ENCODE data around the gene CDH10.

The CDH10 gene

GRCh38 chr5:24644761-24645160, at the start of gene CDH10:
TSS of gene CDH10 (minus strand) at chr5:24644978. CDS start at chr5:24593490, 51,488 bp downstream.
- no peak within 1 kb of the TSS for H3K9ac ChIP-seq
- no peaks in the 10 kb centered on the region for H3K4me1 ChIP-seq
- H3K27me3 ChIP-seq: no peaks in the 10 kb centered on the region
- H3K9me3 ChIP-seq (replicated peaks in 1 of 11): no peaks in the 10 kb centered on the region
- H3K36me3 ChIP-seq: no peaks in the 10 kb centered on the region
- no peak within 1 kb of the TSS for H3K27ac ChIP-seq
- H3K4me3 ChIP-seq: no peak within 1 kb of the TSS
- no peak within 1 kb of the TSS for H3K4me2 ChIP-seq
- no peaks in the 10 kb centered on the region for H4K20me1 ChIP-seq
- no peak for TF ChIP-seq Cebpa-rat (IDR thresholded peaks at IDR 0.05)

- Histone ChIP-seq H3K27ac (no peak overlapping the region), H3K36me3 (no peaks in the 10 kb centered on the region), H3K4me3 (no peak overlapping the region), H4K20me1 (no peaks in the 10 kb centered on the region), H3K9ac (no peak overlapping the region), H3K4me2 (no peak overlapping the region), H3K27me3 (no peaks in the 10 kb centered on the region), H3K4me1 (peaks cover 0 to 9% (median 0%) of the 10 kb centered on the region in 10 experiments; a peak in 3 of 20 replicates), H3K9me3 (replicated peaks in 1 of 11) (peaks cover 0 to 12% (median 6%) of the 10 kb centered on the region in 11 experiments; a peak in 12 of 22 replicates)
- TF ChIP-seq Cebpa-rat (IDR thresholded peaks at IDR 0.05): no peak
Measured at GRCh38 chr5:24693609-24694008, 48.8 kb upstream of the CDH10 start.

DNA sequence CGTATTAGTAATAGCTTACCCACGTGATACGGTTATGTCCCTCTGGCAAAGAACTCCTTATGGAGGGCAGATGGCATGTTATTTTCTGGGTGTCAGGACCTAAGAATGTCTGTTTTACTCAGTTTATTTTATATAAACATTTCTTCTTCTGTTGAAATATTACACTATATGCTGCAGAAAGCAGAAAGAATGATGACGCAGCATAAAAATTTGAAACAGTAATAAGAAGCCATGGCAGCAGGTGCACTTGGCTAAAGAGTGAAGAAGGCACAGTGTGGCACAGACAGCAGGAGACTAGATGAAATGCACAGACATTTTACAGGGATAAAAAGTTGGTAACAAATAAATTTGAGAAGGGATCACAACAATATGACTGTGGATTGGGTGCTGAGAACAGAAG, 46.3 kb upstream of the CDH10 start:
- no peaks in the 10 kb centered on the region for H4K20me1 ChIP-seq
- H3K27ac ChIP-seq: no peak overlapping the region
- no peak overlapping the region for H3K9ac ChIP-seq
- H3K4me3 ChIP-seq: no peak overlapping the region
- no peaks in the 10 kb centered on the region for H3K27me3 ChIP-seq
- no peak for TF ChIP-seq Cebpa-rat (IDR thresholded peaks at IDR 0.05)
- H3K4me1 ChIP-seq: peaks cover 0 to 9% (median 0%) of the 10 kb centered on the region in 10 experiments; a peak in 3 of 20 replicates
- H3K9me3 ChIP-seq (replicated peaks in 1 of 11): peaks cover 23 to 36% (median 27%) of the 10 kb centered on the region in 11 experiments
- no peak overlapping the region for H3K4me2 ChIP-seq
- no peaks in the 10 kb centered on the region for H3K36me3 ChIP-seq

DNA sequence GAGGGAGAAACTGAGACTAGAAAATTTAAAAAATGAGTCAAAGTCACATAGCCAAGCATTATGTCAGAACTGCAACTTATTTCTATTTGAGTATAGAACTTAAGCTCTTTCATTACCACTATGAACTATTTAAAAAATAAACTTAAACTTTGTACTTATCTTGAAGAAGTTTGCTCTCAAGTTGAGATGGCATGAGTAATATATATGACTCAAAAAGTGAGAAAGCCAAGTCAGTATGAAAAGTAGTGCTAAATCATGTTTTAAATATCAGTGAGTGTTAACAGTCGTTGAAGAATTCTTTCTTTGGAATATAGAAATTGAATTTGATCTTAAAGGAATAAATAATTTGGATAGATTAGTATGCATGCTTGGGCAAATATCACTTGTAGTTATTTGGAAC, 36.3 kb upstream of the CDH10 start:
- H3K27me3 ChIP-seq: no peaks in the 10 kb centered on the region
- H3K4me2 ChIP-seq: no peak overlapping the region

GRCh38 chr5:24668050-24668449, 23.3 kb upstream of the CDH10 start:
- Histone ChIP-seq H3K27me3 (no peaks in the 10 kb centered on the region), H3K4me1 (no peaks in the 10 kb centered on the region), H4K20me1 (no peaks in the 10 kb centered on the region), H3K9ac (no peak overlapping the region), H3K4me3 (no peak overlapping the region), H3K36me3 (no peaks in the 10 kb centered on the region), H3K9me3 (replicated peaks in 1 of 11) (no peaks in the 10 kb centered on the region), H3K4me2 (no peak overlapping the region), H3K27ac (no peak overlapping the region)
- no peak for TF ChIP-seq Cebpa-rat (IDR thresholded peaks at IDR 0.05)

More for the DNA sequence above, 36.3 kb upstream of the CDH10 start:
- Histone ChIP-seq H3K4me1 (no peaks in the 10 kb centered on the region), H3K27ac (no peak overlapping the region), H3K9ac (no peak overlapping the region), H3K9me3 (replicated peaks in 1 of 11) (peaks cover 24 to 37% (median 28%) of the 10 kb centered on the region in 11 experiments), H3K4me3 (no peak overlapping the region), H3K36me3 (no peaks in the 10 kb centered on the region), H4K20me1 (no peaks in the 10 kb centered on the region)
- no peak for TF ChIP-seq Cebpa-rat (IDR thresholded peaks at IDR 0.05)

GRCh38 chr5:24649531-24649930, 4.8 kb upstream of the CDH10 start:
- Histone ChIP-seq H3K4me1 (no peaks in the 10 kb centered on the region), H3K27me3 (no peaks in the 10 kb centered on the region), H3K9me3 (replicated peaks in 1 of 11) (no peaks in the 10 kb centered on the region; a peak in 1 of 22 replicates), H3K27ac (no peak overlapping the region), H3K9ac (no peak overlapping the region), H3K36me3 (no peaks in the 10 kb centered on the region), H4K20me1 (no peaks in the 10 kb centered on the region), H3K4me3 (no peak overlapping the region), H3K4me2 (no peak overlapping the region)
- no peak for TF ChIP-seq Cebpa-rat (IDR thresholded peaks at IDR 0.05)

DNA sequence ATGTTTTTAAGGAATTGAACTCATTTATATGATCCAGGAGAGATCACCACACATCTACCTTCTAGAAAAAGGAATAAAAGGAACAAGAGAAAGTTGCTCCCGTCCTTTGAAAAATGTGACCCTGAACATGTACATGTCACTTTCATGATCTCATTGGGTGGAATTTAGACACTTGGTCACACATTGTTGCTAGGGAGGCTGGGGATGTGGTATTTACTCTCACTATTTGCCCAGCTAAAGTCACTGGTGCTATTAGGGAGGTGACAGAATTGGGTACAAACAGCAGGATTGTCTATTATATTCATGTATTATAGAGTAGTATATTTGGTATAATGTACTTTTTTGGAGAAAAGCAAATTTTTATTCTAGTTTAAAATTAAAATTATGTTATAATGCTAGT, 2.1 kb upstream of the CDH10 start:
- Histone ChIP-seq H4K20me1 (no peaks in the 10 kb centered on the region), H3K4me3 (no peak overlapping the region), H3K4me2 (no peak overlapping the region), H3K4me1 (no peaks in the 10 kb centered on the region), H3K27ac (no peak overlapping the region), H3K9ac (no peak overlapping the region), H3K36me3 (no peaks in the 10 kb centered on the region), H3K27me3 (no peaks in the 10 kb centered on the region), H3K9me3 (replicated peaks in 1 of 11) (no peaks in the 10 kb centered on the region)
- TF ChIP-seq Cebpa-rat (IDR thresholded peaks at IDR 0.05): no peak

- no peak overlapping the region for H3K27ac ChIP-seq
- H3K4me1 ChIP-seq: no peaks in the 10 kb centered on the region
- no peaks in the 10 kb centered on the region for H4K20me1 ChIP-seq
- no peak overlapping the region for H3K4me3 ChIP-seq
- TF ChIP-seq Cebpa-rat (IDR thresholded peaks at IDR 0.05): no peak
- H3K9ac ChIP-seq: no peak overlapping the region
- H3K9me3 ChIP-seq (replicated peaks in 1 of 11): no peaks in the 10 kb centered on the region
- no peaks in the 10 kb centered on the region for H3K27me3 ChIP-seq
- no peak overlapping the region for H3K4me2 ChIP-seq
- no peaks in the 10 kb centered on the region for H3K36me3 ChIP-seq
Measured at GRCh38 chr5:24645483-24645882, 705 bp upstream of the CDH10 start.

DNA sequence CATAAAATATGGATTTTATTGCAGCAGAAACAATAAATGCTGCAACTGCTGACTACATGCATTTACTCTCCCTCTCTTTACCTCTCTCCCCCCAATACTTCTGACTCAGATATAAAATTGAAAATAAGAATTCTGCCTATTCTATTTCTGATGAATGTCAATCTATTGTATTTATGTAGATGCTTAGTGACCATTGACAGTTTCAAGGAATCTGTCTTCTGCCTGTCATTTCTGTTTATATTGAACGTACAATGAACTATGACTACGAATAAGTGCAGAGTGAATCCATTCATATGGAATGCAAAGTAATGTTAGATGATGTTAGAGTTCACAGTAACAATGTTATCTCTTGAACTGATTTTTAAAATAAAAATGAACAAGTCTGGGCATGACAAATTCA, 898 bp downstream of the CDH10 start:
- Histone ChIP-seq H3K4me1 (no peaks in the 10 kb centered on the region), H3K27ac (no peak overlapping the region), H3K27me3 (no peaks in the 10 kb centered on the region), H3K9me3 (replicated peaks in 1 of 11) (no peaks in the 10 kb centered on the region), H3K36me3 (no peaks in the 10 kb centered on the region), H3K4me2 (no peak overlapping the region), H3K4me3 (no peak overlapping the region), H3K9ac (no peak overlapping the region), H4K20me1 (no peaks in the 10 kb centered on the region)
- no peak for TF ChIP-seq Cebpa-rat (IDR thresholded peaks at IDR 0.05)

DNA sequence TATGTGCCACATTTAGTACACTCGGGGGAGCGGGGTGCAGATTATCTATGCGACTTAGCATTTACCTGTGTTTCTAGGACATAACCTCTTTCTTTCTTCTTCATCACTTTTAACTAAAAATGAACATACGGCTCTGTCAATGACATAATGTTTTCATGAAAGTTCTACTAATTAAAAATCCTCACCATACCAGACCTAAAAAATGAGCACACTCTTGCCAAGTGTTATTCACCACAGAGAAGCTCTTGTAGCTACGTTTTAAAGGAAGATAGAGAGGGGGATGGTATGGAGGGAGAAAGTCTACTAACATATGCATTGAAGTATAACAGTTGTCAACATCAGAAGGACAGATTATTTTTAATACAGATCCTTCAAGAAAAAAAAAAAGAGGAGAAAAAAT, 1.6 kb downstream of the CDH10 start:
- Histone ChIP-seq H3K4me2 (no peak overlapping the region), H3K9ac (no peak overlapping the region), H3K9me3 (replicated peaks in 1 of 11) (no peaks in the 10 kb centered on the region), H3K27me3 (no peaks in the 10 kb centered on the region), H3K4me1 (no peaks in the 10 kb centered on the region), H4K20me1 (no peaks in the 10 kb centered on the region), H3K36me3 (no peaks in the 10 kb centered on the region), H3K27ac (no peak overlapping the region), H3K4me3 (no peak overlapping the region)
- no peak for TF ChIP-seq Cebpa-rat (IDR thresholded peaks at IDR 0.05)

Data from BLaER1 treated with 17β-estradiol and CSF1 and Interleukin-3, amounts not matched to agents 10 nM and 100 nM (cell line).